H9 (cell line): ENCODE measurements around the gene RCOR2. TPM values are rescaled to one million over a fixed set of nuclear protein-coding genes. Genes with fewer than 3 reads are reported as not detected.

Experiments used
- DNase-seq: peaks from one replicate; pipeline ENCODE4 v3.0.0-alpha.2; 2017
- H2AFZ ChIP-seq: one replicate; pipeline ENCODE4 v1.6.1; 2013; ENCODE audit warnings: mild to moderate bottlenecking, low read length, control low read depth, moderate library complexity
- H2AK5ac ChIP-seq: 2 replicates; pipeline ENCODE4 v1.6.1; 2013; ENCODE audit warnings: low read length, control low read depth, mixed read lengths; ENCODE audit not compliant: insufficient read length
- H2BK120ac ChIP-seq: one replicate; pipeline ENCODE4 v1.6.1; 2013; ENCODE audit warnings: low read depth, mild to moderate bottlenecking, low read length, control low read depth, inconsistent platforms; ENCODE audit not compliant: poor library complexity, severe bottlenecking
- H2BK12ac ChIP-seq: 2 replicates; pipeline ENCODE4 v1.6.1; 2013; ENCODE audit warnings: low read length, control low read depth, mixed read lengths, low read depth; ENCODE audit not compliant: insufficient read length
- H2BK15ac ChIP-seq: 2 replicates; pipeline ENCODE4 v1.6.1; 2013; ENCODE audit warnings: low read depth, low read length, control low read depth
- H2BK20ac ChIP-seq: one replicate; pipeline ENCODE4 v1.6.1; 2013; ENCODE audit warnings: low read depth, mild to moderate bottlenecking, low read length, control low read depth, inconsistent platforms; ENCODE audit not compliant: poor library complexity, severe bottlenecking
- H2BK5ac ChIP-seq: 2 replicates; pipeline ENCODE4 v1.6.1; 2013; ENCODE audit warnings: low read length, control low read depth, mixed read lengths; ENCODE audit not compliant: insufficient read length
- H3K14ac ChIP-seq: 2 replicates; pipeline ENCODE4 v1.6.1; 2013; ENCODE audit warnings: low read length, control low read depth; ENCODE audit not compliant: insufficient read depth
- H3K18ac ChIP-seq: 2 replicates; pipeline ENCODE4 v1.6.1; 2013; ENCODE audit warnings: low read depth, mild to moderate bottlenecking, mixed read lengths, low read length, control low read depth; ENCODE audit not compliant: insufficient read length
- H3K23ac ChIP-seq: 2 replicates; pipeline ENCODE4 v1.6.1; 2013; ENCODE audit warnings: low read length, control low read depth, mixed read lengths, low read depth; ENCODE audit not compliant: insufficient read length
- H3K23me2 ChIP-seq: 2 replicates; pipeline ENCODE4 v1.6.1; 2013; ENCODE audit warnings: low read depth, mild to moderate bottlenecking, mixed read lengths, low read length, control low read depth; ENCODE audit not compliant: insufficient read length, poor library complexity, severe bottlenecking
- H3K27ac ChIP-seq: 2 replicates; pipeline ENCODE4 v1.5.1; 2013; ENCODE audit warnings: low read length, control low read depth, mixed read lengths, low read depth; ENCODE audit not compliant: insufficient read length
- H3K27me3 ChIP-seq: 2 replicates; pipeline ENCODE4 v1.6.1; 2013; ENCODE audit warnings: low read length, control low read depth, inconsistent platforms; ENCODE audit not compliant: insufficient read depth
- H3K4ac ChIP-seq: 2 replicates; pipeline ENCODE4 v1.6.1; 2013; ENCODE audit warnings: low read depth, mild to moderate bottlenecking, control low read depth, inconsistent platforms, low read length, moderate library complexity
- H3K4me1 ChIP-seq: 2 replicates; pipeline ENCODE4 v1.6.1; 2013; ENCODE audit warnings: low read length, control low read depth, inconsistent platforms; ENCODE audit not compliant: insufficient read depth
- H3K4me2 ChIP-seq: 2 replicates; pipeline ENCODE4 v1.6.1; 2013; ENCODE audit warnings: low read length, control low read depth, mixed read lengths; ENCODE audit not compliant: insufficient read length, insufficient read depth
- H3K56ac ChIP-seq: 2 replicates; pipeline ENCODE4 v1.6.1; 2013; ENCODE audit warnings: low read depth, mild to moderate bottlenecking, mixed read lengths, low read length, control low read depth; ENCODE audit not compliant: insufficient read length
- H3K79me1 ChIP-seq: 2 replicates; pipeline ENCODE4 v1.6.1; 2013; ENCODE audit warnings: low read depth, mild to moderate bottlenecking, moderate library complexity, low read length, control low read depth, inconsistent platforms; ENCODE audit not compliant: insufficient read depth, poor library complexity, severe bottlenecking
- H3K79me2 ChIP-seq: 2 replicates; pipeline ENCODE4 v1.6.1; 2013; ENCODE audit warnings: low read length, control low read depth, inconsistent platforms; ENCODE audit not compliant: insufficient read depth
- H3K9ac ChIP-seq: 2 replicates; pipeline ENCODE4 v1.6.1; 2013; ENCODE audit warnings: low read length, control low read depth, mixed read lengths; ENCODE audit not compliant: insufficient read length; ENCODE audit errors: extremely low read depth
- H3K9me3 ChIP-seq: one replicate; pipeline ENCODE4 v1.6.1; 2013; ENCODE audit warnings: low read depth, low read length, inconsistent platforms; ENCODE audit not compliant: control insufficient read depth
- H3T11ph ChIP-seq: one replicate; pipeline ENCODE4 v1.6.1; 2013; ENCODE audit warnings: mild to moderate bottlenecking, low read length, control low read depth, inconsistent platforms
- H4K20me1 ChIP-seq: one replicate; pipeline ENCODE4 v1.6.1; 2013; ENCODE audit not compliant: control insufficient read depth, insufficient read length, insufficient read depth
- H4K5ac ChIP-seq: 2 replicates; pipeline ENCODE4 v1.6.1; 2013; ENCODE audit warnings: low read depth, mild to moderate bottlenecking, mixed read lengths, low read length, control low read depth; ENCODE audit not compliant: insufficient read length
- H4K8ac ChIP-seq: replicated peaks from 2 replicates; pipeline ENCODE4 v1.6.1; 2013; ENCODE audit warnings: low read length, control low read depth, mixed read lengths, low read depth; ENCODE audit not compliant: insufficient read length
- H4K91ac ChIP-seq: 2 replicates; pipeline ENCODE4 v1.6.1; 2013; ENCODE audit warnings: low read depth, mild to moderate bottlenecking, moderate library complexity, mixed read lengths, low read length, control low read depth; ENCODE audit not compliant: insufficient read length
- H3K27ac Mint-ChIP-seq, 3 experiments: 2 replicates in 2 of 3; 3 replicates in 1 of 3; pipeline ENCODE4 v1.8.0; 2020 to 2021; ENCODE audit warnings: mixed read lengths in 3 of 3, mild to moderate bottlenecking in 1 of 3, moderate library complexity in 1 of 3
- H3K27me3 Mint-ChIP-seq: 2 replicates; pipeline ENCODE4 v1.8.0; 2021; ENCODE audit warnings: low read depth, mild to moderate bottlenecking, moderate library complexity, mixed read lengths
- H3K36me3 Mint-ChIP-seq, 3 experiments: 2 replicates in 2 of 3; 3 replicates in 1 of 3; pipeline ENCODE4 v1.8.0; 2020 to 2021; ENCODE audit warnings: low read depth in 3 of 3, mixed read lengths in 3 of 3; ENCODE audit not compliant: insufficient read depth in 1 of 3
- H3K4me1 Mint-ChIP-seq, 2 experiments: 2 replicates each; pipeline ENCODE4 v1.8.0; 2020; ENCODE audit warnings: mixed read lengths in 2 of 2
- H3K4me3 Mint-ChIP-seq, 2 experiments: 2 replicates in 1 of 2; 3 replicates in 1 of 2; pipeline ENCODE4 v1.8.0; 2020 to 2021; ENCODE audit warnings: mild to moderate bottlenecking in 2 of 2, mixed read lengths in 2 of 2, moderate library complexity in 1 of 2
- H3K9me3 Mint-ChIP-seq, 2 experiments: 2 replicates in 1 of 2; 3 replicates in 1 of 2; pipeline ENCODE4 v1.8.0; 2020; ENCODE audit warnings: mild to moderate bottlenecking in 2 of 2, mixed read lengths in 2 of 2, moderate library complexity in 1 of 2
- WGBS: extraction: QIAGEN DNeasy Blood & Tissue Kit; methylation state at CpG from one replicate; pipeline ENCODE4 v1.1.7; 2013; ENCODE audit warnings: missing lambda C conversion rate, low lambda C conversion rate, mixed read lengths; ENCODE audit not compliant: insufficient read length; ENCODE audit errors: extremely low coverage; 5-methylcytosine and 5-hydroxymethylcytosine counted together
- total RNA-seq: library from RNA; stranded (reverse); gene quantifications from 2 replicates; pipeline ENCODE4 v1.2.1, GENCODE V29; 2021
- TF ChIP-seq, protein P1 (sequence below): fragments of 200-600 bp; sonication (generic); conservative IDR thresholded peaks from 3 replicates; pipeline ENCODE4 v1.8.0; 2021; ENCODE audit warnings: antibody characterized with exemption, mild to moderate bottlenecking

RCOR2 gene
- total RNA-seq, 1 experiment from 2014 or later = 118 TPM

DNA sequence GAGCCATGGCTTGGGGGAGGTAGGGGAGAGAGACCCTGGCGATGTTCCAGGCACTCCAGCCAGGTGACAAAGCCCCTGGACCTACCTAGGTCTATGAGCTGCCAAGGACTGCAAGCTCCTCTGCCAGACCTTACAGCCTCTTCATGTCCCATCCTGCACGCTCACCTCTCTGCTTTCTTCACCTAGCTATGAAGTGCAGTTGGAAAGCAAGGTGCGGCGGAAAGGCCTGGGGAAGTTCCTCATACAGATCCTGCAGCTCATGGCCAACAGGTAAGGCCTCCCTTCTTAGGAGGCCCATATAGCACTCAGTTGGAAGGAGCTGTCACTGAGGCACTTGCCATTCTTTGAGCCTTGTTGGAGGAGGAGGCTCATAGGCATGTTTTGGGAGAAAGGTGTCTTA lies 35.6 kb upstream of the RCOR2 start:
- Mint-ChIP-seq H3K9me3 (no peaks in the 10 kb centered on the region), H3K4me3 (no peak overlapping the region), H3K27ac (peak overlapping the region in 2 of 3 experiments; percentile 27 to 68; a peak in 3 of 7 replicates), H3K4me1 (peaks cover 4 to 14% of the 10 kb centered on the region in 2 experiments; a peak in 3 of 4 replicates), H3K27me3 (no peaks in the 10 kb centered on the region), H3K36me3 (peaks cover 41 to 73% (median 66%) of the 10 kb centered on the region in 3 experiments)
- Histone ChIP-seq H3K23ac (no peak overlapping the region), H2BK120ac (no peak overlapping the region), H2AK5ac (no peak overlapping the region), H3K14ac (no peak overlapping the region), H3K18ac (no peak overlapping the region), H2BK5ac (no peak overlapping the region), H2BK20ac (no peak overlapping the region), H3K4ac (no peak overlapping the region), H2BK12ac (no peak overlapping the region), H3K27ac (no peak overlapping the region), H3K23me2 (no peaks in the 10 kb centered on the region), H3K79me2 (no peaks in the 10 kb centered on the region), H4K5ac (no peak overlapping the region), H4K8ac (no peak overlapping the region), H3K4me1 (no peaks in the 10 kb centered on the region), H3T11ph (no peak overlapping the region), H3K79me1 (no peaks in the 10 kb centered on the region), H4K91ac (no peak overlapping the region), H3K27me3 (no peaks in the 10 kb centered on the region), H3K56ac (no peak overlapping the region), H4K20me1 (no peaks in the 10 kb centered on the region), H3K9ac (no peak overlapping the region), H2AFZ (no peak overlapping the region), H2BK15ac (no peak overlapping the region), H3K9me3 (no peaks in the 10 kb centered on the region), H3K4me2 (no peak overlapping the region)
- no CpG with 5 or more reads among the region's 4 CpGs for WGBS
- TF ChIP-seq, protein P1, sequence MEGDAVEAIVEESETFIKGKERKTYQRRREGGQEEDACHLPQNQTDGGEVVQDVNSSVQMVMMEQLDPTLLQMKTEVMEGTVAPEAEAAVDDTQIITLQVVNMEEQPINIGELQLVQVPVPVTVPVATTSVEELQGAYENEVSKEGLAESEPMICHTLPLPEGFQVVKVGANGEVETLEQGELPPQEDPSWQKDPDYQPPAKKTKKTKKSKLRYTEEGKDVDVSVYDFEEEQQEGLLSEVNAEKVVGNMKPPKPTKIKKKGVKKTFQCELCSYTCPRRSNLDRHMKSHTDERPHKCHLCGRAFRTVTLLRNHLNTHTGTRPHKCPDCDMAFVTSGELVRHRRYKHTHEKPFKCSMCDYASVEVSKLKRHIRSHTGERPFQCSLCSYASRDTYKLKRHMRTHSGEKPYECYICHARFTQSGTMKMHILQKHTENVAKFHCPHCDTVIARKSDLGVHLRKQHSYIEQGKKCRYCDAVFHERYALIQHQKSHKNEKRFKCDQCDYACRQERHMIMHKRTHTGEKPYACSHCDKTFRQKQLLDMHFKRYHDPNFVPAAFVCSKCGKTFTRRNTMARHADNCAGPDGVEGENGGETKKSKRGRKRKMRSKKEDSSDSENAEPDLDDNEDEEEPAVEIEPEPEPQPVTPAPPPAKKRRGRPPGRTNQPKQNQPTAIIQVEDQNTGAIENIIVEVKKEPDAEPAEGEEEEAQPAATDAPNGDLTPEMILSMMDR = no peak
- no peak for DNase-seq
